Tibial nerve (tissue), 4 donors: ENCODE results near the gene ERLEC1. TPM values are rescaled to one million over a fixed set of nuclear protein-coding genes. Genes with fewer than 3 reads are reported as not detected.

ENCODE experiments used
- DNase-seq, 2 donors: peaks; one replicate each; pipeline ENCODE4 v3.0.0-alpha.2; 2019; ENCODE audit warnings: low spot score in 2 of 2
- H3K27ac ChIP-seq, 4 donors: fragments of 200-600 bp; sonication (generic) in 3 of 4; one replicate each; pipeline ENCODE4 v1.5.1; 2017 to 2019; ENCODE audit warnings: mild to moderate bottlenecking in 1 of 4
- H3K27me3 ChIP-seq, 2 donors: fragments of 200-600 bp; sonication (generic) in 1 of 2; one replicate each; pipeline versions ENCODE4 v1.5.1 to v1.6.0; 2017 to 2019
- H3K36me3 ChIP-seq, 3 donors: fragments of 200-600 bp; sonication (generic); one replicate each; pipeline ENCODE4 v1.5.1; 2018 to 2019
- H3K4me1 ChIP-seq, 4 donors: fragments of 200-600 bp; sonication (generic) in 3 of 4; one replicate each; pipeline ENCODE4 v1.5.1; 2017 to 2019
- H3K4me3 ChIP-seq, 4 donors: fragments of 200-600 bp; sonication (generic) in 3 of 4; one replicate each; pipeline ENCODE4 v1.5.1; 2017 to 2019; ENCODE audit warnings: mild to moderate bottlenecking in 1 of 4, moderate library complexity in 1 of 4
- H3K9me3 ChIP-seq, 4 donors: fragments of 200-600 bp; sonication (generic) in 3 of 4; one replicate each; pipeline ENCODE4 v1.5.1; 2017 to 2019
- EP300 ChIP-seq, 2 donors: sonication (generic); formaldehyde crosslinking; IDR thresholded peaks; one replicate each; pipeline ENCODE4 v1.6.1; 2017; ENCODE audit warnings: antibody characterized with exemption in 2 of 2, mild to moderate bottlenecking in 1 of 2
- POLR2A ChIP-seq, 2 donors: fragments of 450-650 bp; IDR thresholded peaks; one replicate each; pipeline ENCODE4 v1.6.1; 2017; ENCODE audit warnings: antibody characterized with exemption in 2 of 2, mild to moderate bottlenecking in 2 of 2, moderate library complexity in 2 of 2
- WGBS, 2 donors: methylation state at CpG; one replicate each; pipeline ENCODE4 v1.1.5; 2018; 5-methylcytosine and 5-hydroxymethylcytosine counted together
- total RNA-seq, 4 donors: library from RNA; depleted of rRNA; stranded (reverse); fragments of >200 nt; gene quantifications; one replicate each; pipeline ENCODE4 v1.1.0, GENCODE V29; 2016
- TF ChIP-seq, protein P1 (sequence below), 5 experiments: fragments of 200-600 bp in 3 of 5; fragments of 450-650 bp in 2 of 5; sonication (generic) in 3 of 5; IDR thresholded peaks; one replicate each; pipeline ENCODE4 v1.5.1; 2016 to 2019; ENCODE audit warnings: antibody characterized with exemption in 5 of 5, mild to moderate bottlenecking in 3 of 5, moderate library complexity in 2 of 5

The ERLEC1 gene
- total RNA-seq, 4 donors from 2014 or later: 90.8 to 102 (median 97.2) TPM

DNA sequence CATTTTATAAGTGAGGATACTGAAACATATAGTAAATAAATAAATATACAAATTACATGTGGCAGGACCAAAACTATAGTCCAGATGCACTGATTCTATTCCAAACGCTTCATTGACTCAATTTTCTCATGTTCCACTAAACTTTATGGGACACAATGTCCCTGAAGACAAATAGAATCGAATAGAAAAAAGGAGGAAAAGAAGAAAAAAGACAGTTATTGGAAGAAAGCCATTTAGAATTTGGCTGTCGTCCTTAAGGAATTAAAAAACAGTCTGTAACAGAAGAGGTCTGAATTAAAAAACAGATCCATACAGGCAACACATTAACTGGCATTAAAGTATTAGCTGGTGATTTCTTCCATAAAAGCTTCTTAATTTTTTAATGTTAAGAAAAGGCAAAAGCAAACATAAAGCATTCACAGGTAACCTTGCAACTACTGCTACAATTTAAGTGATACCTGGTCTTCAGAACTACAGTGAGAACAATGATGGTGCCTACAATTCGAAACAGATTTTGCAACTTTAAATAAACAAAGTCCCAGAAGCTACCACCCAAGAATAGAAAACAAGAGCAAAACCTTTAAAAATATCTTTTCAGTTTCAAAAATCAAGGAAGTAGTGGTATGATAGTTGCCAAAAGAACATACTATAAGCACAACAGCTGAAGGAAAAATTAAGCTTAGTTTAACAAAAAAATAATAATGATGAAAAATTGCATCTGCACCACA, 36.6 kb upstream of the ERLEC1 start:
- no peak for DNase-seq
- WGBS, 2 donors: 40 to 41% methylated on average over 4 of the region's 4 CpGs
- H3K4me1 ChIP-seq: peaks cover 0 to 11% (median 0%) of the 10 kb centered on the region in 4 donors
- H3K36me3 ChIP-seq: peaks cover 0 to 43% (median 2%) of the 10 kb centered on the region in 3 donors
- H3K27me3 ChIP-seq: no peaks in the 10 kb centered on the region
- H3K9me3 ChIP-seq: no peaks in the 10 kb centered on the region
- H3K27ac ChIP-seq: no peak overlapping the region
- no peak overlapping the region for H3K4me3 ChIP-seq
- TF ChIP-seq, protein P1, sequence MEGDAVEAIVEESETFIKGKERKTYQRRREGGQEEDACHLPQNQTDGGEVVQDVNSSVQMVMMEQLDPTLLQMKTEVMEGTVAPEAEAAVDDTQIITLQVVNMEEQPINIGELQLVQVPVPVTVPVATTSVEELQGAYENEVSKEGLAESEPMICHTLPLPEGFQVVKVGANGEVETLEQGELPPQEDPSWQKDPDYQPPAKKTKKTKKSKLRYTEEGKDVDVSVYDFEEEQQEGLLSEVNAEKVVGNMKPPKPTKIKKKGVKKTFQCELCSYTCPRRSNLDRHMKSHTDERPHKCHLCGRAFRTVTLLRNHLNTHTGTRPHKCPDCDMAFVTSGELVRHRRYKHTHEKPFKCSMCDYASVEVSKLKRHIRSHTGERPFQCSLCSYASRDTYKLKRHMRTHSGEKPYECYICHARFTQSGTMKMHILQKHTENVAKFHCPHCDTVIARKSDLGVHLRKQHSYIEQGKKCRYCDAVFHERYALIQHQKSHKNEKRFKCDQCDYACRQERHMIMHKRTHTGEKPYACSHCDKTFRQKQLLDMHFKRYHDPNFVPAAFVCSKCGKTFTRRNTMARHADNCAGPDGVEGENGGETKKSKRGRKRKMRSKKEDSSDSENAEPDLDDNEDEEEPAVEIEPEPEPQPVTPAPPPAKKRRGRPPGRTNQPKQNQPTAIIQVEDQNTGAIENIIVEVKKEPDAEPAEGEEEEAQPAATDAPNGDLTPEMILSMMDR (IDR thresholded peaks at IDR 0.05): no peak
- TF ChIP-seq POLR2A (IDR thresholded peaks at IDR 0.05): no peak
- no peak for TF ChIP-seq EP300 (IDR thresholded peaks at IDR 0.05)

DNA sequence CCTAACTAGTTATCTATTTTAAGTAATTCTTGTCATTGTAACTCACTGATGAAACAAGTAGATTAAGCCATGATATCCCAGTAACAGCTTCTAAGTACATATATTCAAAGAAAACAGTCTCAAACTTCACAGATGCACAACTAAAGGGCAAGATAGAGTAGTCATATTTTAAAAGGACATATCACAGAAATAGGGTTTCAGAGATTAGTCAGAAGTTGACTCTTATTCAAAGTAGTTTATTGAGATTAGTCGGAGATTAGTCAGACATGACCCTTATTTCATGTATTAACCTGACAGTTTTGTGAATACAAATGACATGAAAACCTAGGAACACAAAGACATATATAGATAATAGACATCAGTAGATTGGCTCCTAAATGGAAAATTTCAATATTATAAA, 35.1 kb upstream of the ERLEC1 start:
- H3K36me3 ChIP-seq: peaks cover 0 to 44% (median 2%) of the 10 kb centered on the region in 3 donors
- peaks cover 0 to 11% (median 0%) of the 10 kb centered on the region in 4 donors for H3K4me1 ChIP-seq

DNA sequence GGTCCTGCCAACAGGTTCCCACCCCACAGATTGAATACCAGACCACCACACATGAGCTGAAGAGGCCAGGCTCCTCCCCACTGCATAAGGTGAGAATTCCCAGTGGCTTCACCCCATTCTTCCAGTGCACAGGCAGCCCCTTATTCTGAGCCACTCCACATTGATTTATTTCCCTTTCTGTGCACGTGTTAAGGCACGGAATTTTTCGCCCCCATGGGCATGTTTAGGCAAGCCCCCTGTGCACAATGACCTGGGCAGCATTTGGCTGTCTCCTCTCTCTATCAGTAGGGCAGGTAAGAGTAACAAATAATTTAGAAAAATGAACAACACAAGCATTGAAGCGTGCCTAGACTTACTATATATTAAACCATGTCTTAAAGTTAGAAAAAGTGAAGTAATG, 34.5 kb upstream of the ERLEC1 start:
- Histone ChIP-seq H3K9me3 (no peaks in the 10 kb centered on the region), H3K4me1 (peaks cover 0 to 11% (median 0%) of the 10 kb centered on the region in 4 donors), H3K27me3 (no peaks in the 10 kb centered on the region), H3K36me3 (peaks cover 0 to 46% (median 2%) of the 10 kb centered on the region in 3 donors), H3K4me3 (no peak overlapping the region), H3K27ac (no peak overlapping the region)
- no peak for TF ChIP-seq POLR2A (IDR thresholded peaks at IDR 0.05)
- TF ChIP-seq EP300 (IDR thresholded peaks at IDR 0.05): no peak
- TF ChIP-seq, protein P1 (IDR thresholded peaks at IDR 0.05): no peak
- WGBS, 2 donors: 87 to 90% methylated on average over 4 of the region's 4 CpGs
- DNase-seq: no peak

More for the DNA sequence above, 35.1 kb upstream of the ERLEC1 start:
- TF ChIP-seq POLR2A (IDR thresholded peaks at IDR 0.05) (no peak), EP300 (IDR thresholded peaks at IDR 0.05) (no peak)
- TF ChIP-seq, protein P1 (IDR thresholded peaks at IDR 0.05): no peak
- Histone ChIP-seq H3K27me3 (no peaks in the 10 kb centered on the region), H3K4me3 (no peak overlapping the region), H3K9me3 (no peaks in the 10 kb centered on the region), H3K27ac (no peak overlapping the region)
- no peak for DNase-seq
- WGBS, 2 donors: 80 to 86% methylated on average over 1 of the region's 1 CpG

DNA sequence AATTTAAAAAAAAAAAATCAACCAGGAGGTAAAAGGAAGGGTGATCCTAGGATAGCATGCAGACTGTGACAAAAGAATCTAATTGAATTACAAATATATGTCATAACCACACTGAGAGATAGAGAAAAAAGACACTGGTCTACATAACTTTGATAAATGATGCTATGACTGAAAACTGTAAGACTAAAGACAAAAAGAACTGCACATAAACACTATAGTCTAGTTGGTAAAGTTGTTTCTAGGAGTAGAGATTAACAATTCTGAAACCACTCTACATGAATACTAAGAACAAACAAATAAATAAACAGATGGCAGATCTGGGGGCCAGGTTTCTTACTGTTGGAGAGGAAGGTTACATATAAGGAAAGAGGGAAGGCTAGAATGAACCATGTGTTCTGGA, 33.8 kb upstream of the ERLEC1 start:
- peaks cover 0 to 11% (median 0%) of the 10 kb centered on the region in 4 donors for H3K4me1 ChIP-seq
- H3K27ac ChIP-seq: no peak overlapping the region
- no peak overlapping the region for H3K4me3 ChIP-seq
- no peak for DNase-seq
- H3K9me3 ChIP-seq: no peaks in the 10 kb centered on the region
- H3K36me3 ChIP-seq: peaks cover 0 to 46% (median 0%) of the 10 kb centered on the region in 3 donors
- no peaks in the 10 kb centered on the region for H3K27me3 ChIP-seq
- TF ChIP-seq POLR2A (IDR thresholded peaks at IDR 0.05) (no peak), EP300 (IDR thresholded peaks at IDR 0.05) (no peak)
- TF ChIP-seq, protein P1 (IDR thresholded peaks at IDR 0.05): no peak

DNA sequence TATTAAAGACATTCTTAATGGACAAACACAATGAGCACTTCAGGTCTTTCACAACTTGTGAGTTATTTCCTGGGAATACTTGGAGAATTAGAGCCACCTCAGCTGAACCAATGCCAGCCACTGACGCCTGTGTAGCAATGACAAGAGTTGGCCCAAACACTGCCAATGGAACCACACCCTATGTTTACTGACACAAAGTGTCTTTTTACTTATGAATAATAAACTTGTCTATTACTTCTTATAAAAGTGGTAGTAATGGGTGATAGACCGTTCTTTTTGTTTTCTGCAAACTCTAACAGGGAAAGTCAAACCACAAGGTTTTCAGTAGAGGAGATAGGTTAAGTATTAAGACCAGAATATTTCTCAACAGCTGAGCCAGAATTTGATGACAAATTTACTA, 31.7 kb upstream of the ERLEC1 start:
- Histone ChIP-seq H3K4me3 (no peak overlapping the region), H3K27ac (no peak overlapping the region), H3K36me3 (peaks cover 0 to 33% (median 0%) of the 10 kb centered on the region in 3 donors), H3K4me1 (peaks cover 0 to 8% (median 0%) of the 10 kb centered on the region in 4 donors), H3K27me3 (no peaks in the 10 kb centered on the region), H3K9me3 (no peaks in the 10 kb centered on the region)
- peak; percentile 15 to 46 for DNase-seq
- TF ChIP-seq POLR2A (IDR thresholded peaks at IDR 0.05): no peak
- TF ChIP-seq, protein P1 (IDR thresholded peaks at IDR 0.05): no peak
- no peak for TF ChIP-seq EP300 (IDR thresholded peaks at IDR 0.05)
- 77% methylated on average over 2 of the region's 2 CpGs for WGBS, 2 donors
